GM19395 (cell line): ENCODE data around the gene RBPJL.

Experiments
- ATAC-seq: cut with Tn5 transposase; IDR thresholded peaks from one replicate; pipeline ENCODE4 v1.9.1; 2021; ENCODE audit warnings: mild to moderate bottlenecking, moderate library complexity; ENCODE audit not compliant: unreplicated experiment

The RBPJL gene

GRCh38 chr20:45306431-45306982 is at the start of gene RBPJL:
TSS of gene RBPJL (plus strand) at chr20:45306840. CDS start at chr20:45306923, 83 bp downstream.
- no peak for ATAC-seq

GRCh38 chr20:45257161-45257560 is 49.5 kb upstream of the RBPJL start:
- ATAC-seq: no peak

GRCh38 chr20:45257711-45258110 is 48.9 kb upstream of the RBPJL start:
- ATAC-seq: no peak

- ATAC-seq: no peak
These were observed 48.4 kb upstream of the RBPJL start for GRCh38 chr20:45258259-45258658.

GRCh38 chr20:45258664-45259063 is 48.0 kb upstream of the RBPJL start:
- ATAC-seq: no peak

GRCh38 chr20:45263556-45264266 is 42.9 kb upstream of the RBPJL start:
- ATAC-seq: no peak

- no peak for ATAC-seq
These were observed 39.7 kb upstream of the RBPJL start for GRCh38 chr20:45266977-45267376.

- no peak for ATAC-seq
These were observed 38.1 kb upstream of the RBPJL start for GRCh38 chr20:45268531-45268930.

- ATAC-seq: no peak
These were observed 37.6 kb upstream of the RBPJL start for GRCh38 chr20:45269056-45269455.

- no peak for ATAC-seq
These were observed 36.8 kb upstream of the RBPJL start for GRCh38 chr20:45269754-45270270.

GRCh38 chr20:45275338-45275737 is 31.3 kb upstream of the RBPJL start:
- ATAC-seq: no peak

GRCh38 chr20:45279992-45280391 is 26.6 kb upstream of the RBPJL start:
- no peak for ATAC-seq

GRCh38 chr20:45282700-45283550 is 23.7 kb upstream of the RBPJL start:
- ATAC-seq: no peak

GRCh38 chr20:45283551-45284057 is 23.0 kb upstream of the RBPJL start:
- no peak for ATAC-seq

GRCh38 chr20:45288376-45288775 is 18.3 kb upstream of the RBPJL start:
- no peak for ATAC-seq

GRCh38 chr20:45288860-45289259 is 17.8 kb upstream of the RBPJL start:
- no peak for ATAC-seq

GRCh38 chr20:45289942-45290676 is 16.5 kb upstream of the RBPJL start:
- ATAC-seq: no peak

GRCh38 chr20:45290677-45291355 is 15.8 kb upstream of the RBPJL start:
- no peak for ATAC-seq

- ATAC-seq: no peak
These were observed 15.1 kb upstream of the RBPJL start for GRCh38 chr20:45291526-45291925.

- no peak for ATAC-seq
These were observed 14.3 kb upstream of the RBPJL start for GRCh38 chr20:45292343-45292742.
